NCI-H2107 (cell line): ENCODE data around the gene HMCN2.

Experiments
- DNase-seq: peaks from one replicate; lab custom pipeline; 2025; lab: John Stamatoyannopoulos, UW

HMCN2 gene

GRCh38 chr9:130417602-130418001 lies 152.0 kb downstream of the HMCN2 start:
- DNase-seq: no peak

GRCh38 chr9:130418776-130419175 lies 153.2 kb downstream of the HMCN2 start:
- DNase-seq: no peak

DNA sequence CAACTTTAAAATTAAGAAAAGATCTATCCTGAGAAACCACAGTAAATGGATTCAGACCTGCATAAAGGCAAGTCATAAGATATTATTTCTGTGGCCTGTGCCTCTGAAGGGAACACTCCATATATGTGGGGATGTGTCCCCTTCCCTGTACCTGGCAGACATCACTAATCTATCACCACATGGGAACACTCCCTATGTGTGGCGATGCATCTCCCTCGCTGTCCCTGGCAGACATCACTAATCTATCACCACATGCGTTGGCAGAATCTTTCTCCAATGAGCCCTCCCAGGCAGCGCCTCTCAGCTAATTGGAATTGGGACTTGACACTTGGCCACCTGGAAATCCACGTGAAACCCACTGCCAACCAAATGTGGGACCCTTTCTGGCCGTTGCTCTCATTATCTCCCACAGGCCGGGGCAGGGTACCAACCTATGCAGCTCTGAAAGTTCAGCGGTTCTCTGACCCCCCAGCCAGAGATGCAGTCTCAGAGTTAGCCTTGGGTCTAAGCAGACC lies 154.0 kb downstream of the HMCN2 start:
- no peak for DNase-seq

DNA sequence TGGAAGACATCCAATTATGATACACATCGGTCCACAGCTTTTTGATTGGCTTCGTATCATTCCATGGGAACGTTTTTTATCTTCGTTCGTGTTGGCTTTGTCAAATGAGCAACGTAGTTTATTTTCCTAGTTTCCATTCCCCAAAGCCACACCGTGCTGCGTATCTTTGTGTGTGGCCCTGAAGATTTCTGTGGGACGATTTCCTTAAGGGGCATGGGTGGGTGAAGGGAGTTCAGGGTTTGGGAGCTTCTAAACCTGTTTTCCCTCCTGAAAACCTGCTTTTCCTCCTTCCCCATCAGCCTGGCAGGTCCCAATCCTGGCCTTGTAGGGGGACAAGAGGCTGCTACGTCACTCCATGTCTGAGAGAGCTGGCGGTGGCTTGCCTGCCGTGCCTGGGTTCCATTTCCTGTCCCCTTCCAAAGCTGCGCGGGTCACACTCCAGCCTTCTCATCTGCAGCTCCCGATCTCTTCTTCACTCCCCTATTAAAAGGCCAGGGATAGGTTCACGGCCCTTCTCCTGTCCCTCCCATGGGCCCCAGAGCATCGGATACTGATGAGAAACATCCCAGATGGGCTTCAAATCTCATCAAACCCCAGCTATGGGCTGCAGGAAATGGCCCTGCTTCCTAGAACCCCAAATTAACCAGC lies 155.7 kb downstream of the HMCN2 start:
- DNase-seq: no peak

- DNase-seq: no peak
Measured at GRCh38 chr9:130421802-130422276, 156.3 kb downstream of the HMCN2 start.

- DNase-seq: no peak
Measured at GRCh38 chr9:130422546-130422945, 157.0 kb downstream of the HMCN2 start.

DNA sequence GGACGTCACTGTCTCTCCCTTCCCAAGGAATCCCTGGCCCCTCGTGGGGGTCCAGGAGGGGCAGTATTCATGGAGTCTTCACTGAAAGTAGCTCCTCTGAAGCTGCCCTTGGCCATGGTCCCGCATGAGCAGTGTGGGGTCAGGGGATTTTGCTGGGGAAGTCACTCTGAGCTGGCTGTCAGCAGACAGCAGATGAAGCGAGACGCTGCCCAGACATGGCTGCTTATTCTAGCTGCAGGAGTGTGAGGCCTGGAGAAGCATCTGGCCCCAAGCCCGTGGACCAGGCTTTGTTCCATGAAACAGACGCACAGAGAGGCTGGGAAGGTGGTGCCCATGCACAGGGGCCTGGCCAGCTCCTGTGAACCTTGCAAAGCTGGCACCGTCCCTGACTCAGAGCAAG lies 157.7 kb downstream of the HMCN2 start:
- no peak for DNase-seq

DNA sequence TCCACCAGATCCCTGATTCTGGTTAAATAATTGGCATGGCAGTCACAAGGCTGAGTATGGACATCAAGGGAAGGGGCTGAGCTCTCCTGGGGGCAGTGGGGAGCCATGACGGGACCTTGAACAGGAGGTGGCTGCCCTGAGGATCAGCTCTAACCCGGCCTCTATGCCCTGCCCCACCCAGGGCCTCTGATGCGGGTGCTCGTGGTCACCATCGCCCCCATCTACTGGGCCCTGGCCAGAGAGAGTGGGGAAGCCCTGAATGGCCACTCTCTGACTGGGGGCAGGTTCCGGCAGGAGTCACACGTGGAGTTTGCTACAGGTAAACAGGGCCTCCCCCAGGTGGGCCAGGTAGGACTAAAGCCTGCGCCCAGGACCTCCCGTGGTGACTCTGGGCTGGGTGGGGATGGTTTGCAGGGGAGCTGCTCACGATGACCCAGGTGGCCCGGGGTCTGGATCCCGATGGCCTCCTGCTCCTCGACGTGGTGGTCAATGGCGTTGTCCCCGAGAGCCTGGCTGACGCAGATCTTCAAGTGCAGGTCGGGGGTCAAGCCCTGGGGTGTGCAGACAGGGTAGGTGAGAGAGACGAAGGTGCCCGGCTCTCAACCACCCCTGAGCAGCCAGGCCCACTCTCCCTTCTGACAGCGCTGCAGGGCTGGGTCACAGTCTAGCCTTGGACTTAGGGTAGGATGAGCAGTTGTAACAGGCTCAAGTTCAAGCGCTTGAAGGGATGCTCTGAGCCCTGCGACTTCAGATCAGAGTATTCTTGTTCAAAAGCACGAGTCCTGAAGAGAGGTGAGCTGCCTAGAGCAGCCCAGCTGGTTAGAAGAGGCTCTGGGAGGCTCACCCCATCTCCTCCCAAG lies 159.3 kb downstream of the HMCN2 start:
- no peak for DNase-seq

- DNase-seq: no peak
Measured at GRCh38 chr9:130425741-130426466, 160.3 kb downstream of the HMCN2 start.

DNA sequence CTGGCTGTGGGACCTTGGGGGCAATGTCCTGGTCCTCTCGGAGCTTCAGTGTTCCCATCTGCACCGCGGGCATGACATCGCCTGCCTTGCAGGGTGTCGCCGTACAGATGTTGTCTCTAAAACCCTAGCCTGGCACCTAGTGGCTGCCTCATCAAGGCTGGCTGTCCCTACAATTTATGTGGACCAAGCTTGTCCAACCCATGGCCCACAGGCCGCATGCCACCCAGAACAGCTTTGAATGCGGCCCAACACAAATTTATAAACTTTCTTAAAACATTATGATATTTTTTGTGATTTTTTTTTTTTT lies 160.9 kb downstream of the HMCN2 start:
- DNase-seq: no peak

DNA sequence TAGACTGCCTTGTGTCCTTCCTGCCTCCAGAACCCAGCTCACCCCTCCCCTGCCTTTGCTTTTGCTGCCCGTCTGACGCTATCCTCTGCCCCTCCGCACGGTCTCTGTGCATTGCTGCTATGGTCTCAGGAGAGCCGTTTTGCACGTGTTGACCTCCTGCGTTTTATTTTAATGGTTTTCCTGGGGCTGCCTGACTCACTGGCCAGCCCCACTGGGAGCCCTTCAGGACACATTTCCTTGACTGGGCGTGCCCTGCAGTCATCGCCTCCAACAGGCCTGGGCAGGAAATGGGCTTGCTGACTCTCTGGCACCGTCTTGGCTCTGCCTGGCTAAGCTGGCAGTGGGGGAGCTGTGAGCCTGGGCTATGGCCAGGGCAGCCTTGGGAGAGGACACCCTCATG lies 161.3 kb downstream of the HMCN2 start:
- no peak for DNase-seq

GRCh38 chr9:130427326-130427725 lies 161.8 kb downstream of the HMCN2 start:
- no peak for DNase-seq

- DNase-seq: no peak
Measured at GRCh38 chr9:130428086-130428665, 162.6 kb downstream of the HMCN2 start.

DNA sequence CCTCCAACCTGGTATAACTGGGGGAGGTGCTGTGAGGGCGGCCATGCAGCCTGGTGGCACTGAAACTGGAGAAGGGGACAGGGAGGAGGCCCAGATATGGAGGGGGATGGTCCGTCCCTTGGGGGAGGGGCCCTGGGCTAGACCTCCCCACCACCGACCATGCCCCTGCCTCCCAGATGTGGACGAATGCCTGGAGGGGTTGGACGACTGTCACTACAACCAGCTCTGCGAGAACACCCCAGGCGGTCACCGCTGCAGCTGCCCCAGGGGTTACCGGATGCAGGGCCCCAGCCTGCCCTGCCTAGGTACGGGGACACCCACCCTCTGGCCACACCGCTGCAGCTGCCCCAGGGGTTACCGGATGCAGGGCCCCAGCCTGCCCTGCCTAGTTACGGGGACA lies 163.8 kb downstream of the HMCN2 start:
- no peak for DNase-seq

DNA sequence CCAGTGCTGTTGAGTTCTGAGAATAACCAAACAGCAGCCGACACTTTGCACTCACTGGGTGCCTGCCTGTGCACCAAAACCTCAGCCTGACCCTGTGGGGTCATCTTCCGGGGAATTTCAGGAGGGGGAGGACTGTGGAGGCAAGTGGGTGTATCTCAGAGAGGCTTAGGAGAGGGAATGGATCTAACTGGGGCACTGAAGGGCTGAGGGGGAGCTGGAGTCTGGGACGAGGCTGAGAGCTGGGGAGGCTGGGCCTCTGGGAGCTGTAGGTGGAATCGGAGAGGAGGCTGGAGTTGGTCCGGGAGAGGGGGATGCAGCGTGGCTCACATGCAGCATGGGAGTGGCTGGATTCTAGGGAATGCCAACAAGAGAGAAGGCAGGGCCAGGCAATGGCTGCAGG lies 164.3 kb downstream of the HMCN2 start:
- DNase-seq: no peak

GRCh38 chr9:130430232-130430631 lies 164.7 kb downstream of the HMCN2 start:
- no peak for DNase-seq

GRCh38 chr9:130430734-130431535 lies 165.4 kb downstream of the HMCN2 start:
- no peak for DNase-seq

- no peak for DNase-seq
Measured at GRCh38 chr9:130431536-130432303, 166.2 kb downstream of the HMCN2 start.

- no peak for DNase-seq
Measured at GRCh38 chr9:130432362-130432761, 166.8 kb downstream of the HMCN2 start.

- DNase-seq: no peak
Measured at GRCh38 chr9:130432796-130433167, 167.2 kb downstream of the HMCN2 start.
